Adrenal gland (tissue), 5 donors: ENCODE measurements around the gene CD247.

Experiments
- CTCF ChIP-seq, 6 experiments: fragments of 450-650 bp in 4 of 6; fragments of 200-600 bp in 2 of 6; sonication (generic) in 1 of 6; IDR thresholded peaks; 1 replicate in 5 of 6; 2 replicates in 1 of 6; pipeline versions ENCODE4 v1.5.1 to v1.8.0; 2016 to 2021; ENCODE audit warnings: antibody characterized with exemption in 6 of 6, mild to moderate bottlenecking in 2 of 6, moderate library complexity in 1 of 6
- POLR2A ChIP-seq, 2 donors: fragments of 450-650 bp; IDR thresholded peaks; one replicate each; pipeline ENCODE4 v1.6.1; 2017; ENCODE audit warnings: antibody characterized with exemption in 2 of 2, mild to moderate bottlenecking in 2 of 2, moderate library complexity in 1 of 2
- donor health status: DM: no; HTN: no; CAD: no.

GRCh38 chr1:167431261-167431908 is 86.9 kb downstream of the CD247 start:
- TF ChIP-seq CTCF (IDR thresholded peaks at IDR 0.05) = no peak
- TF ChIP-seq POLR2A (IDR thresholded peaks at IDR 0.05) = no peak
